WTC11 (cell line): ENCODE results near the gene ATP6V0E1. TPM values are rescaled to one million over a fixed set of nuclear protein-coding genes. Genes with fewer than 3 reads are reported as not detected.

Source experiments
- ATAC-seq: fragments of 200-7000 bp; cut with Tn5 transposase; 2 replicates; pipeline ENCODE4 v1.10.0; 2021; ENCODE audit warnings: mild to moderate bottlenecking, moderate library complexity
- CTCF ChIA-PET: fragments of 300-600 bp; sonication (Branson Sonifier 250); formaldehyde crosslinking; loops from one replicate; lab custom pipeline; 2021; ENCODE audit warnings: antibody characterized with exemption; lab: Charles Lee
- POLR2A ChIA-PET: fragments of 350-600 bp; sonication (Branson Sonifier 250); formaldehyde crosslinking; loops from one replicate; lab custom pipeline; 2021; ENCODE audit warnings: antibody characterized with exemption; lab: Charles Lee
- DNase-seq: peaks from one replicate; pipeline ENCODE4 v3.0.0; 2021; ENCODE audit warnings: low spot score
- H3K27ac Mint-ChIP-seq: 2 replicates; pipeline ENCODE4 v1.8.0; 2021; ENCODE audit warnings: mixed read lengths
- H3K27me3 Mint-ChIP-seq: 2 replicates; pipeline ENCODE4 v1.8.0; 2021; ENCODE audit warnings: low read depth, mild to moderate bottlenecking, moderate library complexity, mixed read lengths
- H3K36me3 Mint-ChIP-seq: 2 replicates; pipeline ENCODE4 v1.8.0; 2021; ENCODE audit warnings: mixed read lengths
- H3K4me1 Mint-ChIP-seq: 2 replicates; pipeline ENCODE4 v1.8.0; 2022; ENCODE audit warnings: mixed read lengths
- H3K4me3 Mint-ChIP-seq: 2 replicates; pipeline ENCODE4 v1.8.0; 2021; ENCODE audit warnings: mild to moderate bottlenecking, moderate library complexity, mixed read lengths
- H3K9me3 Mint-ChIP-seq: 2 replicates; pipeline ENCODE4 v1.8.0; 2021; ENCODE audit warnings: mixed read lengths
- ATF1 ChIP-seq: sonication (generic); formaldehyde crosslinking; IDR thresholded peaks from 2 replicates; pipeline ENCODE4 v1.8.1; 2023; ENCODE audit warnings: mild to moderate bottlenecking, moderate library complexity, missing genetic modification reagents
- CREB1 ChIP-seq: sonication (generic); formaldehyde crosslinking; IDR thresholded peaks from 2 replicates; pipeline ENCODE4 v1.8.0; 2023; ENCODE audit warnings: mild to moderate bottlenecking, missing genetic modification reagents
- CREM ChIP-seq: sonication (generic); formaldehyde crosslinking; IDR thresholded peaks from 2 replicates; pipeline ENCODE4 v1.8.1; 2022; ENCODE audit warnings: mild to moderate bottlenecking, missing genetic modification reagents, moderate library complexity
- ELF4 ChIP-seq: sonication (generic); formaldehyde crosslinking; IDR thresholded peaks from 2 replicates; pipeline ENCODE4 v1.8.1; 2022; ENCODE audit warnings: low read depth, mild to moderate bottlenecking, moderate library complexity, missing genetic modification reagents
- EMX1 ChIP-seq: fragments of 250-450 bp; sonication (Bioruptor Pico); IDR thresholded peaks from 2 replicates; pipeline ENCODE4 v1.8.0; 2021; ENCODE audit warnings: mild to moderate bottlenecking
- FOXP1 ChIP-seq: sonication (generic); formaldehyde crosslinking; IDR thresholded peaks from 2 replicates; pipeline ENCODE4 v1.8.0; 2022; ENCODE audit warnings: missing genetic modification reagents, mild to moderate bottlenecking, moderate library complexity, borderline replicate concordance
- GABPB1 ChIP-seq: sonication (generic); formaldehyde crosslinking; IDR thresholded peaks from 2 replicates; pipeline ENCODE4 v1.8.1; 2023; ENCODE audit warnings: mild to moderate bottlenecking, missing genetic modification reagents
- HMGA2 ChIP-seq: fragments of 250-450 bp; sonication (Bioruptor Pico); IDR thresholded peaks from 2 replicates; pipeline ENCODE4 v1.4.0; 2021; ENCODE audit warnings: mild to moderate bottlenecking, moderate library complexity
- NFATC4 ChIP-seq: fragments of 250-450 bp; sonication (Bioruptor Pico); IDR thresholded peaks from 2 replicates; pipeline ENCODE4 v1.9.0; 2021; ENCODE audit warnings: mild to moderate bottlenecking
- RELA ChIP-seq: sonication (generic); formaldehyde crosslinking; IDR thresholded peaks from 2 replicates; pipeline ENCODE4 v1.8.1; 2022; ENCODE audit warnings: missing genetic modification reagents, mild to moderate bottlenecking, borderline replicate concordance
- SMAD3 ChIP-seq: sonication (generic); formaldehyde crosslinking; IDR thresholded peaks from 2 replicates; pipeline ENCODE4 v1.8.0; 2022; ENCODE audit warnings: missing genetic modification reagents, mild to moderate bottlenecking, borderline replicate concordance
- ZBTB21 ChIP-seq: sonication (generic); formaldehyde crosslinking; IDR thresholded peaks from 2 replicates; pipeline ENCODE4 v1.8.1; 2023; ENCODE audit warnings: mild to moderate bottlenecking, missing genetic modification reagents, borderline replicate concordance
- ZNF232 ChIP-seq: sonication (generic); formaldehyde crosslinking; IDR thresholded peaks from 2 replicates; pipeline ENCODE4 v1.8.0; 2022; ENCODE audit warnings: mild to moderate bottlenecking, missing genetic modification reagents
- ZNF671 ChIP-seq: fragments of 250-450 bp; sonication (Bioruptor Pico); IDR thresholded peaks from 2 replicates; pipeline ENCODE4 v1.8.0; 2021; ENCODE audit warnings: mild to moderate bottlenecking
- total RNA-seq: library from RNA; stranded (reverse); gene quantifications from 3 replicates; pipeline ENCODE4 v1.2.3, GENCODE V29; 2021
- TF ChIP-seq, protein P1 (sequence below): sonication (generic); formaldehyde crosslinking; IDR thresholded peaks from 2 replicates; pipeline ENCODE4 v1.8.0; 2022; ENCODE audit warnings: mild to moderate bottlenecking, missing genetic modification reagents
- TF ChIP-seq, protein P2 (sequence below): sonication (generic); formaldehyde crosslinking; IDR thresholded peaks from 2 replicates; pipeline ENCODE4 v1.8.0; 2022; ENCODE audit warnings: mild to moderate bottlenecking, missing genetic modification reagents
- TF ChIP-seq, protein P3 (sequence below): fragments of 250-450 bp; sonication (Bioruptor Pico); IDR thresholded peaks from 2 replicates; pipeline ENCODE4 v1.9.0; 2021; ENCODE audit warnings: moderate library complexity, mild to moderate bottlenecking, inconsistent platforms, borderline replicate concordance
- TF ChIP-seq, protein P4 (sequence below): sonication (generic); formaldehyde crosslinking; conservative IDR thresholded peaks from 2 replicates; pipeline ENCODE4 v1.8.1; 2023; ENCODE audit warnings: mild to moderate bottlenecking, low read depth, missing genetic modification reagents, moderate library complexity
- TF ChIP-seq, protein P5 (sequence below): sonication (generic); formaldehyde crosslinking; IDR thresholded peaks from 2 replicates; pipeline ENCODE4 v1.8.0; 2023; ENCODE audit warnings: missing genetic modification reagents, mild to moderate bottlenecking, borderline replicate concordance
- TF ChIP-seq, protein P6 (sequence below): sonication (generic); formaldehyde crosslinking; IDR thresholded peaks from 2 replicates; pipeline ENCODE4 v1.8.1; 2023; ENCODE audit warnings: mild to moderate bottlenecking, missing genetic modification reagents, moderate library complexity

ATP6V0E1 gene
- total RNA-seq, 1 experiment from 2014 or later: 80.9 TPM

DNA sequence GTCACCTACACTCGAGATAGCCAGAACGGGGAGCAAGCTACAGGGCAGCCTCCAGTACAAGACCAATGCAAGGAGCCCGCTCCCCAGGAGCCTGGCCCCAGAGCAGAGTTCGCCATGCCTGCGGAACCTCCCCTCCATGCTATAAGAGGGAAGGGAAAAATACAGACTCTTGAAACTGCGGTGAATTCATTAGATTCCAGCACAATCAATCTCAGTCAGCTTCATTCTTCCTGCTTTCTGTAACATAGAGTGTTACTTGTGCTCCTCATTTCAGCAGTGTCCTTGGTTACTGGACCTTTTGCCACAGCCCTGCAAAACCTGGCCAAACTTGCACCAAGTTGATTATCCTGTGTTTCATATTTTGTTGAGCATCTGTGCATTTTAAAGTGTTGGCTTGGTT, 50.4 kb downstream of the ATP6V0E1 start (continued):
- TF ChIP-seq, protein P1, sequence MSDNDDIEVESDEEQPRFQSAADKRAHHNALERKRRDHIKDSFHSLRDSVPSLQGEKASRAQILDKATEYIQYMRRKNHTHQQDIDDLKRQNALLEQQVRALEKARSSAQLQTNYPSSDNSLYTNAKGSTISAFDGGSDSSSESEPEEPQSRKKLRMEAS (CRISPR knock-in tag): no peak
- TF ChIP-seq, all 79 proteins: peak for 0

DNA sequence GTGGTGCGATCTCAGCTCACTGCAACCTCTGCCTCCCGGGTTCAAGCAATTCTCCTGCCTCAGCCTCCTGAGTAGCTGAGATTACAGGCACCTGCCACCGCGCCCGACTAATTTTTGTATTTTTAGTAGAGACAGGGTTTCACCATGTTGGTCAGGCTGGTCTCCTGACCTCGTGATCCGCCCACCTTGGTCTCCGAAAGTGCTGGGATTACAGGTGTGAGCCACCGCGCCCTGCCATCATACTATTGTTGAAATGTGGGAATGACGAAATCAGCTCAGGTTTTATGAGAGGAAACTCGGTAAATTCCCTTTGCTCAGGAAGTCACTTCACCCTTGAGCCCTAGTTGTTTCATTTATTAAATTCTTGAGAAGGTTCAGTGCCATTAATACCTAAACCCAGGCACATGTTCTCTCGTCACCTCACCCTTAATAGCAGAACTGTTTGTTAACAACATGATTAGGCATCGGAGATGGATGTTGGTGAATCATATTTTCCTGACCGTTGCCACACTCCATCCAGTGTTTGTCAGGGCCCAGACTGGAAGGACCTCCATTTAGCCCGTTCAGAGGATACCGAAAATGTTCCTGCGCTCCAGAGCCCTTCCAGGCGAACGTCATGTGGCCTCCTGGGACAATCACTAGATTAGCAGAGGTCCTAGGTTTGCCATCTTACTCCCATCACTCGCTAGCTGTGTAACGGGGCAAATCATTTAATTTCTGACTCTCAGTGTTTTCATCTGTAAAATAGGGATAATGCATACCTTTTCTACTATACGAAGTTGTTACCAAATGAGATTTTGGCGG, 52.5 kb downstream of the ATP6V0E1 start:
- ChIA-PET CTCF (interaction anchor here (1.5 kb wide), 1 partner anchor 21 kb away, joined by 4 read pairs; no protein-coding TSS in a partner anchor), POLR2A (no interaction called here)
- TF ChIP-seq EMX1 (CRISPR knock-in tag): no peak
- TF ChIP-seq, protein P2, sequence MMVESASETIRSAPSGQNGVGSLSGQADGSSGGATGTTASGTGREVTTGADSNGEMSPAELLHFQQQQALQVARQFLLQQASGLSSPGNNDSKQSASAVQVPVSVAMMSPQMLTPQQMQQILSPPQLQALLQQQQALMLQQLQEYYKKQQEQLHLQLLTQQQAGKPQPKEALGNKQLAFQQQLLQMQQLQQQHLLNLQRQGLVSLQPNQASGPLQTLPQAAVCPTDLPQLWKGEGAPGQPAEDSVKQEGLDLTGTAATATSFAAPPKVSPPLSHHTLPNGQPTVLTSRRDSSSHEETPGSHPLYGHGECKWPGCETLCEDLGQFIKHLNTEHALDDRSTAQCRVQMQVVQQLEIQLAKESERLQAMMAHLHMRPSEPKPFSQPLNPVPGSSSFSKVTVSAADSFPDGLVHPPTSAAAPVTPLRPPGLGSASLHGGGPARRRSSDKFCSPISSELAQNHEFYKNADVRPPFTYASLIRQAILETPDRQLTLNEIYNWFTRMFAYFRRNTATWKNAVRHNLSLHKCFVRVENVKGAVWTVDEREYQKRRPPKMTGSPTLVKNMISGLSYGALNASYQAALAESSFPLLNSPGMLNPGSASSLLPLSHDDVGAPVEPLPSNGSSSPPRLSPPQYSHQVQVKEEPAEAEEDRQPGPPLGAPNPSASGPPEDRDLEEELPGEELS (CRISPR knock-in tag): no peak
- TF ChIP-seq CREB1: no peak
- no peak for TF ChIP-seq CREM (CRISPR knock-in tag)
- no peak for TF ChIP-seq ATF1 (CRISPR knock-in tag)
- TF ChIP-seq ELF4: no peak
- TF ChIP-seq, protein P3, sequence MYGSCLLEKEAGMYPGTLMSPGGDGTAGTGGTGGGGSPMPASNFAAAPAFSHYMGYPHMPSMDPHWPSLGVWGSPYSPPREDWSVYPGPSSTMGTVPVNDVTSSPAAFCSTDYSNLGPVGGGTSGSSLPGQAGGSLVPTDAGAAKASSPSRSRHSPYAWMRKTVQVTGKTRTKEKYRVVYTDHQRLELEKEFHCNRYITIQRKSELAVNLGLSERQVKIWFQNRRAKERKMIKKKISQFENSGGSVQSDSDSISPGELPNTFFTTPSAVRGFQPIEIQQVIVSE (CRISPR knock-in tag): no peak
- no peak for TF ChIP-seq HMGA2 (CRISPR knock-in tag)
- no peak for TF ChIP-seq RELA
- TF ChIP-seq, protein P4, sequence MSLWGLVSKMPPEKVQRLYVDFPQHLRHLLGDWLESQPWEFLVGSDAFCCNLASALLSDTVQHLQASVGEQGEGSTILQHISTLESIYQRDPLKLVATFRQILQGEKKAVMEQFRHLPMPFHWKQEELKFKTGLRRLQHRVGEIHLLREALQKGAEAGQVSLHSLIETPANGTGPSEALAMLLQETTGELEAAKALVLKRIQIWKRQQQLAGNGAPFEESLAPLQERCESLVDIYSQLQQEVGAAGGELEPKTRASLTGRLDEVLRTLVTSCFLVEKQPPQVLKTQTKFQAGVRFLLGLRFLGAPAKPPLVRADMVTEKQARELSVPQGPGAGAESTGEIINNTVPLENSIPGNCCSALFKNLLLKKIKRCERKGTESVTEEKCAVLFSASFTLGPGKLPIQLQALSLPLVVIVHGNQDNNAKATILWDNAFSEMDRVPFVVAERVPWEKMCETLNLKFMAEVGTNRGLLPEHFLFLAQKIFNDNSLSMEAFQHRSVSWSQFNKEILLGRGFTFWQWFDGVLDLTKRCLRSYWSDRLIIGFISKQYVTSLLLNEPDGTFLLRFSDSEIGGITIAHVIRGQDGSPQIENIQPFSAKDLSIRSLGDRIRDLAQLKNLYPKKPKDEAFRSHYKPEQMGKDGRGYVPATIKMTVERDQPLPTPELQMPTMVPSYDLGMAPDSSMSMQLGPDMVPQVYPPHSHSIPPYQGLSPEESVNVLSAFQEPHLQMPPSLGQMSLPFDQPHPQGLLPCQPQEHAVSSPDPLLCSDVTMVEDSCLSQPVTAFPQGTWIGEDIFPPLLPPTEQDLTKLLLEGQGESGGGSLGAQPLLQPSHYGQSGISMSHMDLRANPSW (CRISPR knock-in tag): no peak
- TF ChIP-seq, protein P5, sequence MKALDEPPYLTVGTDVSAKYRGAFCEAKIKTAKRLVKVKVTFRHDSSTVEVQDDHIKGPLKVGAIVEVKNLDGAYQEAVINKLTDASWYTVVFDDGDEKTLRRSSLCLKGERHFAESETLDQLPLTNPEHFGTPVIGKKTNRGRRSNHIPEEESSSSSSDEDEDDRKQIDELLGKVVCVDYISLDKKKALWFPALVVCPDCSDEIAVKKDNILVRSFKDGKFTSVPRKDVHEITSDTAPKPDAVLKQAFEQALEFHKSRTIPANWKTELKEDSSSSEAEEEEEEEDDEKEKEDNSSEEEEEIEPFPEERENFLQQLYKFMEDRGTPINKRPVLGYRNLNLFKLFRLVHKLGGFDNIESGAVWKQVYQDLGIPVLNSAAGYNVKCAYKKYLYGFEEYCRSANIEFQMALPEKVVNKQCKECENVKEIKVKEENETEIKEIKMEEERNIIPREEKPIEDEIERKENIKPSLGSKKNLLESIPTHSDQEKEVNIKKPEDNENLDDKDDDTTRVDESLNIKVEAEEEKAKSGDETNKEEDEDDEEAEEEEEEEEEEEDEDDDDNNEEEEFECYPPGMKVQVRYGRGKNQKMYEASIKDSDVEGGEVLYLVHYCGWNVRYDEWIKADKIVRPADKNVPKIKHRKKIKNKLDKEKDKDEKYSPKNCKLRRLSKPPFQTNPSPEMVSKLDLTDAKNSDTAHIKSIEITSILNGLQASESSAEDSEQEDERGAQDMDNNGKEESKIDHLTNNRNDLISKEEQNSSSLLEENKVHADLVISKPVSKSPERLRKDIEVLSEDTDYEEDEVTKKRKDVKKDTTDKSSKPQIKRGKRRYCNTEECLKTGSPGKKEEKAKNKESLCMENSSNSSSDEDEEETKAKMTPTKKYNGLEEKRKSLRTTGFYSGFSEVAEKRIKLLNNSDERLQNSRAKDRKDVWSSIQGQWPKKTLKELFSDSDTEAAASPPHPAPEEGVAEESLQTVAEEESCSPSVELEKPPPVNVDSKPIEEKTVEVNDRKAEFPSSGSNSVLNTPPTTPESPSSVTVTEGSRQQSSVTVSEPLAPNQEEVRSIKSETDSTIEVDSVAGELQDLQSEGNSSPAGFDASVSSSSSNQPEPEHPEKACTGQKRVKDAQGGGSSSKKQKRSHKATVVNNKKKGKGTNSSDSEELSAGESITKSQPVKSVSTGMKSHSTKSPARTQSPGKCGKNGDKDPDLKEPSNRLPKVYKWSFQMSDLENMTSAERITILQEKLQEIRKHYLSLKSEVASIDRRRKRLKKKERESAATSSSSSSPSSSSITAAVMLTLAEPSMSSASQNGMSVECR (CRISPR knock-in tag): no peak
- no peak for TF ChIP-seq ZNF232
- TF ChIP-seq, protein P6, sequence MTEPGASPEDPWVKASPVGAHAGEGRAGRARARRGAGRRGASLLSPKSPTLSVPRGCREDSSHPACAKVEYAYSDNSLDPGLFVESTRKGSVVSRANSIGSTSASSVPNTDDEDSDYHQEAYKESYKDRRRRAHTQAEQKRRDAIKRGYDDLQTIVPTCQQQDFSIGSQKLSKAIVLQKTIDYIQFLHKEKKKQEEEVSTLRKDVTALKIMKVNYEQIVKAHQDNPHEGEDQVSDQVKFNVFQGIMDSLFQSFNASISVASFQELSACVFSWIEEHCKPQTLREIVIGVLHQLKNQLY (CRISPR knock-in tag): no peak
- TF ChIP-seq NFATC4 (CRISPR knock-in tag): no peak
- TF ChIP-seq SMAD3 (CRISPR knock-in tag): no peak
- no peak for TF ChIP-seq GABPB1 (CRISPR knock-in tag)
- TF ChIP-seq ZNF671 (CRISPR knock-in tag): no peak
- no peak for TF ChIP-seq ZBTB21 (CRISPR knock-in tag)
- no peak for TF ChIP-seq FOXP1 (CRISPR knock-in tag)
- Mint-ChIP-seq H3K27ac (peak overlapping the region; percentile 57; the same call in 1 of the 2 replicates), H3K4me3 (no peak overlapping the region), H3K9me3 (peaks cover 3% of the 10 kb centered on the region; the same call in 1 of the 2 replicates), H3K4me1 (no peaks in the 10 kb centered on the region), H3K27me3 (no peaks in the 10 kb centered on the region), H3K36me3 (peaks cover 7% of the 10 kb centered on the region; the same call in 1 of the 2 replicates)
- DNase-seq (no peak), ATAC-seq (no peak)
